MCF 10A (cell line): ENCODE measurements around the gene TMEM121. TPM values are rescaled to one million over a fixed set of nuclear protein-coding genes. Genes with fewer than 3 reads are reported as not detected.

Experiments
- total RNA-seq: library from RNA; stranded (reverse); gene quantifications from 2 replicates; pipeline ENCODE4 v1.2.3, GENCODE V29; 2022

The TMEM121 gene
- total RNA-seq, 1 experiment from 2014 or later, result 0.68 TPM

Other genes with a start within 250 kb of the TMEM121 start
- gene BRF1, start 225.6 kb upstream of the TMEM121 start, total RNA-seq, result 30.7 and 34.3 TPM in 2 replicates
- 49.7 and 57.7 TPM in 2 replicates for gene PACS2, start 211.8 kb upstream of the TMEM121 start, total RNA-seq
- gene TEX22, start 128.0 kb upstream of the TMEM121 start, total RNA-seq, result 4.1 and 6.2 TPM in 2 replicates
- gene MTA1, start 106.8 kb upstream of the TMEM121 start, total RNA-seq, result 154 and 166 TPM in 2 replicates
- 31.1 and 50.5 TPM in 2 replicates for gene CRIP2, start 51.8 kb upstream of the TMEM121 start, total RNA-seq
- not detected in 2 replicates for gene CRIP1, start 39.7 kb upstream of the TMEM121 start, total RNA-seq
- 11.2 and 17.6 TPM in 2 replicates for gene TEDC1, start 35.3 kb upstream of the TMEM121 start, total RNA-seq